Large intestine (tissue), 3 donors: Measurements from ENCODE around the gene SMAD7. TPM values are rescaled to one million over a fixed set of nuclear protein-coding genes. Genes with fewer than 3 reads are reported as not detected.

ENCODE experiments used
- DNase-seq, 2 donors: peaks; one replicate each; pipeline versions ENCODE4 v3.0.0 to v3.0.0-alpha.2; 2013
- H3K27ac ChIP-seq: one replicate; pipeline ENCODE4 v1.5.1; 2013; ENCODE audit warnings: low read length
- H3K27me3 ChIP-seq: 2 replicates; pipeline ENCODE4 v1.6.1; 2013; ENCODE audit warnings: low read length; ENCODE audit not compliant: control insufficient read depth, insufficient read depth
- H3K36me3 ChIP-seq: 2 replicates; pipeline ENCODE4 v1.6.1; 2013; ENCODE audit warnings: low read length; ENCODE audit not compliant: control insufficient read depth, insufficient read depth
- H3K4me1 ChIP-seq: one replicate; pipeline ENCODE4 v1.6.1; 2013; ENCODE audit warnings: low read length; ENCODE audit not compliant: control insufficient read depth, insufficient read depth
- H3K4me3 ChIP-seq: one replicate; pipeline ENCODE4 v1.5.1; 2013; ENCODE audit warnings: low read length
- H3K9me3 ChIP-seq: one replicate; pipeline ENCODE4 v1.6.1; 2013; ENCODE audit warnings: mild to moderate bottlenecking, low read depth, low read length, moderate library complexity; ENCODE audit not compliant: control insufficient read depth
- WGBS: methylation state at CpG from one replicate; pipeline ENCODE4 v1.1.5; 2013; ENCODE audit warnings: low lambda C conversion rate; ENCODE audit not compliant: insufficient coverage; 5-methylcytosine and 5-hydroxymethylcytosine counted together
- polyA plus RNA-seq: library from polyadenylated mRNA; unstranded; fragments of 120-200 nt; gene quantifications from one replicate; pipeline ENCODE4 v1.2.1, GENCODE V29; 2013

The SMAD7 gene
- polyA plus RNA-seq, 1 donor, result 59.4 TPM

DNA sequence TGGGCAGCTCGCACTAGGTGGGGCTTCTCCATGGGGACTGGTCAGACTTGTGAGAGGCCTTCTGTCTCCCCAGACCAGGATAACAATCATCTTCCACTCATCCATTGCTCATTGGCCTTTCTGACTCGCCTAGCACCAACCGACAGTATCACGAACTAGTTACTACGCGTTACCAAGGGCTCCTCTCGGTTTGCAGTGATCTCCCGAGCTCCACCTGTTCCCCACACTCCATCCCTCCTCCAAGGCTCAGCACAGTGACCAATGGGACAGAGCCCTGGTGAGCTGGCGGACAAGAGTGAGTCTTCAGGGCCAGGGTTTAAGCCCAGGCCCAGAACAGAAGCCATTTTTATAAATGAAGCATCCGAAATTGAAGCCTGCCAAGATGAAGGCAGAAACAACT is 42.8 kb upstream of the SMAD7 start:
- Histone ChIP-seq H3K36me3 (no peaks in the 10 kb centered on the region), H3K4me3 (no peak overlapping the region), H3K27me3 (no peaks in the 10 kb centered on the region), H3K4me1 (peaks cover 56% of the 10 kb centered on the region), H3K27ac (no peak overlapping the region), H3K9me3 (no peaks in the 10 kb centered on the region)
- WGBS, result no CpG with 5 or more reads among the region's 10 CpGs
- no peak for DNase-seq

DNA sequence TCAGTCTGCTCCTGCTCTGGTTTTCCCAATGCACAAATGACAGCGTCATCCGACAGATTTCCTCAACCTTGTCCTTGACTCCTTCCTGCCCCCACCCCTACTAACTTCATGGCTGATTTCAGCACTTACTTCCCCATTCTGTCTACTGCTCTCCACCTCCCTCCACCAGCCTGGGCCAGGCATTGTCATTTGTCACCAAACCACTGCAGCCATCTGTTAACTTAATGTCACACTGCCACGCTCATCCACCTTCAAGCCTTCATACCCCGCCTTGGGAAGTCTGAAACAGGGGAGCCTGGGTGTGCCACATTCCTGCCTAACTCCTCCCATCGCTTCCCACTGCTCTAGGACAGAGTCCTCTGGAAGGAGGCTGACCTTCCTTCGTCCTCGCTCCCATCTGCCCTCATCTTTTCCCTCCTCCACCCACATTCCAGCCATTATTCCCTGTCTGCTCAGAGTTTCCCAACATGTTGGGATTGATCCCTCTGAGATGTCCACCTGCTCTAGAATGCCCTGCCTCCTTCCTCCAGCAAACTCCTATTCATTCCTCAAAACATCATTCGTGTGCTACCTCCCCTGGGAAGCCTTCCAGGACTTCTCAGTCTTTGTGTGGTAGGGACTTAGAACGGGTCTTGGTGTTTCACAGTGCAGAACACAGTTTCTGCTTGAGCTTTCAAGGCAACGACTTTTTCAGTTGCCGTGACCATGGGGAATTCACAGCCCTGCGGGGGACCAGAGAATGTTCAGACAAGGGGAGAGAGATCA is 42.2 kb upstream of the SMAD7 start:
- Histone ChIP-seq H3K27ac (peak overlapping the region; percentile 33), H3K27me3 (no peaks in the 10 kb centered on the region), H3K4me1 (peaks cover 55% of the 10 kb centered on the region), H3K36me3 (no peaks in the 10 kb centered on the region), H3K4me3 (no peak overlapping the region), H3K9me3 (no peaks in the 10 kb centered on the region)
- WGBS, result 60% methylated on average over 1 of the region's 12 CpGs
- DNase-seq, result peak; percentile 78 to 88

DNA sequence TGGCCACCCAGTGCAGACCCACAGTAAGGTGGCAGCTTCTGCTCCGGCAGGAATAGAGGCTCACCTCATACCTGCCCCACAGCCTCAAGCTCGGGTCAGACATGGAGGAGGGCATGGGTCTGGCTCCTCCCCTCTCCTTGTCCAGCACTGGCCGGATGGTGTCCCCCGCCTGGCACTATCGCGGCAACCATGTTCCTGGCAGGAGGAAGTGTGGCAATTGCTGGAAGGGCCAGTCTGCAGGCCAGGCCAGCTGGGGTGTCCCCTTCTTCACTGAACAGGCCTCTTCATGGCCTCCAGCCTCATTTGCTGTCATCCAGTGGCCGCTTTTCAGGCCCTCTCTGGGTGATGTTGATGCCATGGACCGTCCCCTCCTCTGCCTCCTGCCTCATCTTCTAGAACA is 41.4 kb upstream of the SMAD7 start:
- no CpG with 5 or more reads among the region's 8 CpGs for WGBS
- Histone ChIP-seq H3K4me3 (no peak overlapping the region), H3K9me3 (no peaks in the 10 kb centered on the region), H3K27me3 (no peaks in the 10 kb centered on the region), H3K36me3 (no peaks in the 10 kb centered on the region), H3K4me1 (peaks cover 47% of the 10 kb centered on the region), H3K27ac (no peak overlapping the region)
- no peak for DNase-seq

DNA sequence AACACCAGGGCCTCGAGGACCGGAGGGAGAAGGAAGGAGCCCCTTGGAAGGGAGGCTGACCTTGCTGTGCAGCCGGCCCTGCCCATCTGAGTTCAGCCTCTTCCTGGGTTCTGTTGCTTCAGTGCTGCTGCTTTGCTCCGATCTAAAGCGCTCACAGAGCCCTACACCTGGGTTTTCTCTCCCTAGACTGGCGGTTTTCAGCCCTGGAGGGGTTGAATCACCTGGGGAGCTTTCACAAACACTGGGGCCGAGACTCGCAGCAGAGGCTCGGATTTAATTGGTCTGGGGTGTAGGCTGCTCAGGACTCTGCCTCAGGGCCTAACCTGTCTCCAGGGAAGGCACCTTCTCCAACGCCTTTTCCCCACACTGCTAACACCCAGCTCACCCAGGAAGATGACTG is 40.9 kb upstream of the SMAD7 start:
- Histone ChIP-seq H3K27ac (no peak overlapping the region), H3K9me3 (no peaks in the 10 kb centered on the region), H3K4me3 (no peak overlapping the region), H3K36me3 (no peaks in the 10 kb centered on the region), H3K27me3 (no peaks in the 10 kb centered on the region), H3K4me1 (peaks cover 43% of the 10 kb centered on the region)
- no peak for DNase-seq
- no CpG with 5 or more reads among the region's 10 CpGs for WGBS

DNA sequence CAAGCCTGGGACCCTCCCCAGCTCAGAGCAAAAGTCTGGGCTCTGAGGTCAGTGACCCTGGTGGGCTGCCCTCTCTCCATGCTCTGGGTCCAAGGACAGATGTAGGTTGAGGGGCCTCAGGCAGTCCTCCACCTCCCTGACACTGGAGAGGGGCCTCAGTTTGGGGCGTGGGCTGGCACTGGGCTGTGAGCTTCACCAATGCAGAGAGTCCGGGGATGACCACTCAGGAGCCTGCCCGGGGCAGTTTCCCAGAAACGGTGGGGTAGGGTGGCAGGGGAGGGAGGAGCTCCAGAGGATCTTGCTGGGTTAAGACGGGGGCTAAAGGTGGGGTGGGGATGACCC is 40.5 kb upstream of the SMAD7 start:
- no CpG with 5 or more reads among the region's 5 CpGs for WGBS
- Histone ChIP-seq H3K4me1 (peaks cover 42% of the 10 kb centered on the region), H3K9me3 (no peaks in the 10 kb centered on the region), H3K27me3 (no peaks in the 10 kb centered on the region), H3K4me3 (no peak overlapping the region), H3K36me3 (no peaks in the 10 kb centered on the region), H3K27ac (no peak overlapping the region)
- no peak for DNase-seq

DNA sequence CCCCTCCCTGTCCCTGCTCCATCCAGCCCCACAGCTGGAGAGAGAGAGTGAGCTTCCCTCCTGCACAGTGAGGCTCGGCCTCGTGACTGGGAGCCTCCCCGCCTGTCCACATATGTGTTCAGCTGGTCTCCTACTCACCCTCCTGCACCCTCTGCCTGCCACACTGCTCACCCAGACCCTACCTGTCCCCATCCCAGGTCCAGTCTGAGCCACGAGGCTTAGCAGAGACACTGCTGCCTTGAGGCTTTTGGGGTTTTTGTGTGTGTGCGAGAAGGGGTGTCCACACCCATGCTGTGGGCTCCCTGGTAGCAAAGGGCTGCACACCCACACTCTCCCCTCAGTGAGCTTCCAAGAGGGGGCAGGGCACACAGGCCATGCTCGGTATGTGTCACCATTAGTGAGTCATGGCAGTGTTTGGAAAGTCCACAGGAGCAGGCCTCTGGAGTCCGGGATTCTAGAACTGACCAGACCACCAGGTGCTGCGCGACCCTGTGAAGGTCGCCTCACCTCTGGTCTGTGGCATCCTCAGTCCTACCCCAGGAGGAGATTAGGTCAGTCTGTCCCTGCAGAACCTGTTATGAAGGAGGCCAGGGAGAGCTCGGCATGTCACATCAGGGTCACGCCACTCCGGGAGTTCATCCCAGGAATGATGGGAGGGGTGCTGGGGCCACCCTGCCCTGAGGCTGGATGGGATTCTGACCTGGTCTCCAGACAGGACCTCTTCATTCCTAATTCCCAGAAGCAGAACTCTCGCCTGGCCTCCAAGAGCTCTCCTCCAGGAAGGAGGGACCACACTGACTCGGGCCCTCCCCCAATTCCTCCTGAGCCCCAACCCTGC is 39.9 kb upstream of the SMAD7 start:
- DNase-seq, result no peak

DNA sequence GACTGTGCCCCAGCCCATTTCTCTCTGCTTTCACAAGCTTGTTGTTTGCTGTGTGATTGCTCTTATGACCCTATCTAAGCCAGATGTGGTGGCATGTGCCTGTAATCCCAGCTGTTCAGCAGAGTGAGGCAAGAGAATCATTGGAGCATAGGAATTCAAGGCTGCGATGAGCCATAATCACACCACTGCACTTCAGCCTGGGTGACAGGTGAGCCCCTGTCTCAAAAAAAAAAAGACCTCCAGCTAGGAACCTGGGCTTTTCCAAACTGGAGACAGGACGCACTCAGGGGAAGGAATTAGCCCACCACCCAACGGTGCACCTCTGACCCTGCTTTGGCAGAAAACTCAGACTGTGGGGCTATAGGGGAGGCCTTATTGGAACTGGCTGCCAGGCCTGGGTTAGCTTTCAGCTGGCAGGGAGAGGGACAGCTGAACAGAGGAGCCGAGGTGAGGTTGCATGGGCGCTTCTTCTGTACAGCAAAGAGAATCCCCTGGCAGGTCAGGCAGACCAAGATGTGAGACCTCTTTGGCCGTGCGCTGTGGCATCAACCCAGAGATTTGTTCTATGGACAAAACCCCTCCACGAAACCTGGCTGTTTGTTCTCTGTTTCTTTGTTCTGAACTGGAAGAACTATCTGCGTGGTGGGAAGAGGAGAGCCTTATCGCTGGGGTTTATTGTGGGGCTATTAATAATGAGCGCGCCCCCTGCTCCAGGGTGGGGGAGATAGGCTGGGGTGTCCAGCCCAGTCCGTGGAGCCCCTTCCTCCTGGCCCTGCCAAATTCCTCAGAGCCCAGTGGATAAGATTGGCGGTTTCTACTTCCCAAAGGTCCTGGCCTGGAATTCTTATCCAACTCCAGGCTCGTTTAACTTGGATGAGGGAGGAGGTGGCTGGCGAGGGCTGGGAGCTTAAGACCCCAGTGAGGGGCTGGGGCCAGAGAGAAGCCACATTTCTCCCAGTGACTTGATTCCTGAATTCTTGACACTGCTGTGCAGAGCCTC is 38.8 kb upstream of the SMAD7 start:
- no peak overlapping the region for H3K27ac ChIP-seq
- peaks cover 42% of the 10 kb centered on the region for H3K4me1 ChIP-seq
- H3K4me3 ChIP-seq, result no peak overlapping the region
- WGBS, result no CpG with 5 or more reads among the region's 16 CpGs
- no peaks in the 10 kb centered on the region for H3K9me3 ChIP-seq
- H3K36me3 ChIP-seq, result no peaks in the 10 kb centered on the region
- no peaks in the 10 kb centered on the region for H3K27me3 ChIP-seq
- no peak for DNase-seq

More for the DNA sequence above, 39.9 kb upstream of the SMAD7 start:
- Histone ChIP-seq H3K27ac (no peak overlapping the region), H3K27me3 (no peaks in the 10 kb centered on the region), H3K36me3 (no peaks in the 10 kb centered on the region), H3K9me3 (no peaks in the 10 kb centered on the region), H3K4me1 (peaks cover 42% of the 10 kb centered on the region), H3K4me3 (no peak overlapping the region)
- no CpG with 5 or more reads among the region's 15 CpGs for WGBS

DNA sequence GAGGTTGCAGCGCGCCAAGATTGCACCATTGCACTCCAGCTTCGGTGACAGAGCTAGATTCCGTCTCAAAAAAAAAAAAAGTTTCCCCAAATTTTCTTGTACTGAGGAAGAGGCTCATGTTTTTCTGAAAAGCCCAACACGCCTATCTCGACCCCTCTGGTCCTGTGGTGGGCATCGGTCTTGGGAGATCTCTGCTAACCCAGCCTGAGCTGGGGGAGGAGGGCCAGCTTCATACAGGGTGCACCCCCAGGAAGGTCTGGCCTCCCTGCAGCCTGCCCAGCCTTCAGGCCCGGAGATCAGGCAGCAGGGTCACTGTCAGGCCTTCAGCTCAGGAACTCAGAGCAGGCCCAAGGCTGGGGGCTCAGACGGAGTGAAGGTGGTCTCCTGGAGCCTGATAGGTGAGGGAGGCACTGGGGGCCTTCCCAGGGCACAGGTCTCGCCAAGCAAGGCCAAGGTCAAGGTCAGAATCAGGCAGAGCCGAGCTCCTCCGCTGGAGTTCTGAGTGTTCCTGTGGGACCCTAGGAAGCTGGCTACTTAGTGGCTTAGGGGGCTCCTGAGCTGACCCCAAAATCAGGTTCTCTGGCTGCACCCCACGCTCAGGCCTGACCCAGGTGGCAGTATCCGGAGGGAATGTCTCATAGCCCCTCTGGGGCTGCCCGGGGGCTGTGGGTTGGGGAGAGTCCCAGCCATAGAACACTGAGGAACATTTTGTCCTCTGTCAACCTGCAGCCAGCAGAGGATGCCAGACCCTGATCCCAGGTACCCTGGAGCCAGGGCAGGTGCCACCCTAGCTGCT is 37.9 kb upstream of the SMAD7 start:
- DNase-seq, result no peak
- H3K4me1 ChIP-seq, result peaks cover 35% of the 10 kb centered on the region

DNA sequence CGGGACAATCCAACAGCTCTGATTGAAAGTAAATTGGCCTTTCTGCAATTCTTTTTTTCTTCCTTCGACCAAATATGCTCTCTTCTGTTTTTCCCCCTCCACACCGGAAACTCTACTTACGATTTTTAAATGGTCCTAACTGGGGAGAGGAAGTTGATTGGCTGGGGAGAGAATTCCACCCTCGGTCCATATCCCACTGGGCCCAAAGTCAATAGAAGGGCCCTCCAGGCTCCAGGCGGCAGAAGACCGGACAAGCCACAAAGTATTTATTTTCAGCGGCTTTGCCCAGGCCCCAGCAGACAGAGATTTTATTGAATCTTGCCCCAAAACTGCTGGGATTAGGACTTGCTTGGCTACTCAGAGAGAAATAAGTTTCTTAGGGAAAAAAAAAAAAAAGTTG is 37.1 kb upstream of the SMAD7 start:
- H3K9me3 ChIP-seq, result no peaks in the 10 kb centered on the region
- H3K4me3 ChIP-seq, result no peak overlapping the region
- no peak overlapping the region for H3K27ac ChIP-seq
- H3K36me3 ChIP-seq, result no peaks in the 10 kb centered on the region
- DNase-seq, result no peak
- H3K4me1 ChIP-seq, result peaks cover 31% of the 10 kb centered on the region
- no peaks in the 10 kb centered on the region for H3K27me3 ChIP-seq
- no CpG with 5 or more reads among the region's 8 CpGs for WGBS

More for the DNA sequence above, 37.9 kb upstream of the SMAD7 start:
- no CpG with 5 or more reads among the region's 15 CpGs for WGBS
- H3K27ac ChIP-seq, result no peak overlapping the region
- no peaks in the 10 kb centered on the region for H3K27me3 ChIP-seq
- H3K9me3 ChIP-seq, result no peaks in the 10 kb centered on the region
- no peak overlapping the region for H3K4me3 ChIP-seq
- H3K36me3 ChIP-seq, result no peaks in the 10 kb centered on the region
